ENCODE results near the gene CCDC71. TPM values are rescaled to one million over a fixed set of nuclear protein-coding genes. Genes with fewer than 3 reads are reported as not detected.

CCDC71 gene
- total and polyA plus RNA-seq, 2 of the 13 experiments (the other 11 are each of a cell fraction or from before 2014, with no cell fraction given), result 9.7 to 14.3 TPM

GRCh38 chr3:49166752-49167556 lies 823 bp upstream of the CCDC71 start (continued):
- no peak for TF ChIP-seq RFX5 (IDR thresholded peaks at IDR 0.05; ENCODE audit: low read depth, low read length)
- TF ChIP-seq RFXANK (CRISPR knock-in tag; IDR thresholded peaks at IDR 0.05), result no peak
- TF ChIP-seq DMAP1 (CRISPR knock-in tag; IDR thresholded peaks at IDR 0.05), result no peak
- no peak for TF ChIP-seq KDM5A (IDR thresholded peaks at IDR 0.05; ENCODE audit: borderline replicate concordance, low read length)
- no peak for TF ChIP-seq KDM5B (CRISPR knock-in tag; IDR thresholded peaks at IDR 0.05; ENCODE audit: borderline replicate concordance)
- TF ChIP-seq, protein P1, sequence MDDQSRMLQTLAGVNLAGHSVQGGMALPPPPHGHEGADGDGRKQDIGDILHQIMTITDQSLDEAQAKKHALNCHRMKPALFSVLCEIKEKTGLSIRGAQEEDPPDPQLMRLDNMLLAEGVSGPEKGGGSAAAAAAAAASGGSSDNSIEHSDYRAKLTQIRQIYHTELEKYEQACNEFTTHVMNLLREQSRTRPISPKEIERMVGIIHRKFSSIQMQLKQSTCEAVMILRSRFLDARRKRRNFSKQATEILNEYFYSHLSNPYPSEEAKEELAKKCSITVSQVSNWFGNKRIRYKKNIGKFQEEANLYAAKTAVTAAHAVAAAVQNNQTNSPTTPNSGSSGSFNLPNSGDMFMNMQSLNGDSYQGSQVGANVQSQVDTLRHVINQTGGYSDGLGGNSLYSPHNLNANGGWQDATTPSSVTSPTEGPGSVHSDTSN (CRISPR knock-in tag; IDR thresholded peaks at IDR 0.05; ENCODE audit: borderline replicate concordance), result no peak
- no peak for TF ChIP-seq ZNF274 (CRISPR knock-in tag; IDR thresholded peaks at IDR 0.05)
- no peak for TF ChIP-seq HOXA7 (CRISPR knock-in tag; IDR thresholded peaks at IDR 0.05)
- TF ChIP-seq ZNF841 (CRISPR knock-in tag; IDR thresholded peaks at IDR 0.05; ENCODE audit: borderline replicate concordance), result no peak
- no peak for TF ChIP-seq ZNF672 (CRISPR knock-in tag; IDR thresholded peaks at IDR 0.05)
- TF ChIP-seq ZNF652 (CRISPR knock-in tag; IDR thresholded peaks at IDR 0.05; ENCODE audit: borderline replicate concordance, low read depth), result no peak
- TF ChIP-seq ZMYM2 (CRISPR knock-in tag; IDR thresholded peaks at IDR 0.05), result no peak
- no peak for TF ChIP-seq HOXD1 (CRISPR knock-in tag; IDR thresholded peaks at IDR 0.05)
- no peak for TF ChIP-seq KDM2A (CRISPR knock-in tag; IDR thresholded peaks at IDR 0.05; ENCODE audit: borderline replicate concordance, low read depth)
- no peak for TF ChIP-seq GATA4 (IDR thresholded peaks at IDR 0.05; ENCODE audit: borderline replicate concordance, low read depth)
- TF ChIP-seq ZBTB37 (CRISPR knock-in tag; IDR thresholded peaks at IDR 0.05), result no peak; the same call in 1 of the 2 replicates
- no peak for TF ChIP-seq ZNF10 (CRISPR knock-in tag; IDR thresholded peaks at IDR 0.05; ENCODE audit: borderline replicate concordance, low read depth)
- no peak for TF ChIP-seq SETDB1 (CRISPR knock-in tag; IDR thresholded peaks at IDR 0.05; ENCODE audit: borderline replicate concordance)

Measured in HepG2 (cell line).